Cardiac fibroblast (primary cell): ENCODE data around the gene TEKT3.
A peak's percentile ranks its signal among the peaks of the same experiment; 100 is the strongest.

ENCODE experiments used
- DNase-seq, 2 donors: peaks; one replicate each; pipeline versions ENCODE4 v3.0.0 to v3.0.0-alpha.2; 2010; ENCODE audit warnings: low read depth in 2 of 2
- H3K4me3 ChIP-seq, 2 donors: replicated peaks in 1 of 2; 1 replicate in 1 of 2; 2 replicates in 1 of 2; pipeline ENCODE4 v1.5.1; 2011; ENCODE audit warnings: low read depth in 2 of 2, low read length in 2 of 2, mild to moderate bottlenecking in 2 of 2, moderate library complexity in 1 of 2
- CTCF ChIP-seq: IDR thresholded peaks from one replicate; pipeline ENCODE4 v1.5.1; 2011; ENCODE audit warnings: low read depth, mild to moderate bottlenecking, low read length, inconsistent platforms

Gene TEKT3

GRCh38 chr17:15267996-15268395, 73.4 kb downstream of the TEKT3 start:
- TF ChIP-seq CTCF: no peak
- H3K4me3 ChIP-seq: no peak overlapping the region
- no peak for DNase-seq

GRCh38 chr17:15266325-15267125, 74.9 kb downstream of the TEKT3 start:
- no peak for TF ChIP-seq CTCF
- H3K4me3 ChIP-seq: no peak overlapping the region
- DNase-seq: no peak

GRCh38 chr17:15265131-15265530, 76.3 kb downstream of the TEKT3 start, which contains the start of gene PMP22:
PMP22 (minus strand) TSS chr17:15265326; CDS start chr17:15260727, 4,599 bp downstream.
- peak in 1 of 2 donors; percentile 54 for DNase-seq
- H3K4me3 ChIP-seq: peak within 1 kb of the TSS in 1 of 2 donors; percentile 29
- TF ChIP-seq CTCF: no peak

- H3K4me3 ChIP-seq: peak overlapping the region in 1 of 2 donors; percentile 29
- no peak for TF ChIP-seq CTCF
- DNase-seq: no peak
Measured at GRCh38 chr17:15264542-15264941, 76.9 kb downstream of the TEKT3 start.

- no peak for TF ChIP-seq CTCF
- peak overlapping the region in 1 of 2 donors; percentile 74 for H3K4me3 ChIP-seq
- DNase-seq: peak; percentile 13 to 27
Measured at GRCh38 chr17:15263680-15264079, 77.7 kb downstream of the TEKT3 start.

GRCh38 chr17:15263206-15263579, 78.2 kb downstream of the TEKT3 start:
- peak overlapping the region; percentile 74 to 88 for H3K4me3 ChIP-seq
- peak; percentile 77 to 96 for DNase-seq
- TF ChIP-seq CTCF: peak; percentile 1
